Measurements from ENCODE around the gene STEAP4. TPM values are rescaled to one million over a fixed set of nuclear protein-coding genes. Genes with fewer than 3 reads are reported as not detected.

Gene STEAP4
- total and polyA plus RNA-seq, 2 of the 13 experiments (the other 11 are each of a cell fraction or from before 2014, with no cell fraction given): not detected

- TF ChIP-seq E2F2 (CRISPR knock-in tag; IDR thresholded peaks at IDR 0.05; ENCODE audit: borderline replicate concordance) (no peak), TAF15 (IDR thresholded peaks at IDR 0.05; ENCODE audit: low read depth, low read length, poor library complexity, severe bottlenecking) (no peak), ZNF20 (CRISPR knock-in tag; IDR thresholded peaks at IDR 0.05) (no peak)
These were observed 15.1 kb downstream of the STEAP4 start (continued) for GRCh38 chr7:88291398-88292173.

- in situ Hi-C loops (cut with HindIII; ENCODE audit: extremely low pct_ligation_motif_present, low pct_unique_long_range_greater_than_20kb) (no loop called here), intact Hi-C loops (cut with micrococcal nuclease; ENCODE audit: unreplicated experiment) (no loop called here)
- no peaks in the 10 kb centered on the region for H3K9me3 ChIP-seq (ENCODE audit: low read length)
- H3K4me2 ChIP-seq (ENCODE audit: low read depth, low read length): no peak overlapping the region
- no peak overlapping the region for H2AFZ ChIP-seq (ENCODE audit: low read length)
- no peaks in the 10 kb centered on the region for H4K20me1 ChIP-seq (ENCODE audit: insufficient read depth, low read length)
- no peak for FAIRE-seq
- no peak for ATAC-seq
- no peaks in the 10 kb centered on the region for H3K27me3 ChIP-seq (ENCODE audit: control insufficient read depth in 1 of 2, insufficient read depth in 2 of 2, low read length in 2 of 2)
- no peak overlapping the region for H3K27ac ChIP-seq (ENCODE audit: extremely low read length, insufficient read depth, low read length)
- no peaks in the 10 kb centered on the region for H3K79me2 ChIP-seq (ENCODE audit: insufficient read depth, low read length)
- DNase-seq (ENCODE audit: low spot score): no peak
- ChIA-PET CTCF (ENCODE audit: low intra/inter-chr PET ratio, low total read pairs) (no interaction called here), POLR2A (no interaction called here)
- 4% methylated on average over 4 of the region's 4 CpGs for WGBS (ENCODE audit: low lambda C conversion rate)
- no peak for TF ChIP-seq MAFF (IDR thresholded peaks at IDR 0.05; ENCODE audit: low read depth, low read length)
- no peak for TF ChIP-seq SP1 (IDR thresholded peaks at IDR 0.05)
- TF ChIP-seq SP1 (CRISPR knock-in tag; IDR thresholded peaks at IDR 0.05): no peak
- TF ChIP-seq ZBTB46 (CRISPR knock-in tag; IDR thresholded peaks at IDR 0.05; ENCODE audit: borderline replicate concordance): no peak
- TF ChIP-seq PHF5A (CRISPR knock-in tag; IDR thresholded peaks at IDR 0.05; ENCODE audit: low read depth, unreplicated experiment): no peak
- no peak for TF ChIP-seq SALL2 (CRISPR knock-in tag; IDR thresholded peaks at IDR 0.05)
- TF ChIP-seq ZNF614 (CRISPR knock-in tag; IDR thresholded peaks at IDR 0.05; ENCODE audit: borderline replicate concordance): no peak
- no peak overlapping the region for H3K9ac ChIP-seq (ENCODE audit: insufficient read depth, low read depth, low read length)
- no peaks in the 10 kb centered on the region for H3K36me3 ChIP-seq (replicated peaks in 1 of 2; ENCODE audit: control insufficient read depth in 1 of 2, insufficient read depth in 2 of 2, low read length in 2 of 2)
- H3K4me1 ChIP-seq (ENCODE audit: insufficient read depth, low read length): no peaks in the 10 kb centered on the region
- BruUV-seq (replicated peaks): no TSS peak
- no peak overlapping the region for H3K4me3 ChIP-seq (replicated peaks in 1 of 3; ENCODE audit: insufficient read depth in 1 of 3, low read depth in 2 of 3, low read length in 3 of 3)
These were observed 16.2 kb downstream of the STEAP4 start for GRCh38 chr7:88290491-88290890.
